ENCODE results near the gene AFAP1. TPM values are rescaled to one million over a fixed set of nuclear protein-coding genes. Genes with fewer than 3 reads are reported as not detected.

AFAP1 gene
- total and polyA plus RNA-seq, 12 donors, result 2.9 to 8.9 (median 5.8) TPM

DNA sequence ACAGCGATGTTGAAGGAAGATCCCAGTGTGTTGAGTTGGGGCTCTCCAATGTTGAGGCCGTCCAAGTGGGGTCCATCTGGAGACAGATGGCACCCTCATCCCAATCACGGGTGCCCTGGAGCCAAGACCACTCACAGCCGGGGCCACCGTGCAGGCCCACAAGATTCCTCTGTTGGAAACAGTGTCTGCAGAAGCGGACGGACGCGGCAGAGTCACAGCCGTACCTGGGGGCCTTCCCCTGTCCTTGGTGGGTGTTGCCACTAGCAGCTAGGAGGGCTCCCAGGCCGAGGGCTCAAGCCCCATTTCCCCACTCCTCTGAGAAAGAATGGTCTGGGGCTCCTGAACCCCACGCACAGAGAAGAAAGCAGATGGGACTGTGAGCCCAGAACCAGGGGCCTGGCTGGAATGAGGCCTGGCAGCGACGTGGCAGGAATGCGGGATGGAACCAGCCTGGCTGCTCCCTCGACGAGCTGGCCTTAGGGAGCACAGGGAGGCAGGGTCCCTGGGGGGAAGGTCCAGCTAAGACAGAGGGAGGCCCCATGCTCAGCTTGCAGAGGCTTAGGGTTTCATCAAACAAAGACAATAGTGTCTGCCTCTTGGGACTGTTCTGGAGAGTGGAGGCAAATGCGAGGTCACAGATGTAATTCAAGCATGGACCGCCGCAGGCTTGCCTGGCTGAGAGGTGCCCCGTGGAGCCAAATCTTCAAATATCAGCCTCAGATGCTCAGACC lies 228.9 kb downstream of the AFAP1 start:
- DNase-seq, result no peak
- H3K36me3 ChIP-seq, result no peaks in the 10 kb centered on the region
- H3K27ac ChIP-seq, result no peak overlapping the region
- H3K4me3 ChIP-seq, result no peak overlapping the region
- H3K27me3 ChIP-seq, result no peaks in the 10 kb centered on the region
- peaks cover 0 to 8% (median 0%) of the 10 kb centered on the region in 11 donors for H3K9me3 ChIP-seq
- 90 to 95% methylated on average over 21 of the region's 21 CpGs for WGBS, 2 donors
- no peak for ATAC-seq
- intact Hi-C loops (cut with DNase I), result loop anchor here in 4 of 10 donors (10.0 kb wide), 3 partner anchors 246 to 406 kb away; no protein-coding TSS in a partner anchor
- TF ChIP-seq, protein P1, sequence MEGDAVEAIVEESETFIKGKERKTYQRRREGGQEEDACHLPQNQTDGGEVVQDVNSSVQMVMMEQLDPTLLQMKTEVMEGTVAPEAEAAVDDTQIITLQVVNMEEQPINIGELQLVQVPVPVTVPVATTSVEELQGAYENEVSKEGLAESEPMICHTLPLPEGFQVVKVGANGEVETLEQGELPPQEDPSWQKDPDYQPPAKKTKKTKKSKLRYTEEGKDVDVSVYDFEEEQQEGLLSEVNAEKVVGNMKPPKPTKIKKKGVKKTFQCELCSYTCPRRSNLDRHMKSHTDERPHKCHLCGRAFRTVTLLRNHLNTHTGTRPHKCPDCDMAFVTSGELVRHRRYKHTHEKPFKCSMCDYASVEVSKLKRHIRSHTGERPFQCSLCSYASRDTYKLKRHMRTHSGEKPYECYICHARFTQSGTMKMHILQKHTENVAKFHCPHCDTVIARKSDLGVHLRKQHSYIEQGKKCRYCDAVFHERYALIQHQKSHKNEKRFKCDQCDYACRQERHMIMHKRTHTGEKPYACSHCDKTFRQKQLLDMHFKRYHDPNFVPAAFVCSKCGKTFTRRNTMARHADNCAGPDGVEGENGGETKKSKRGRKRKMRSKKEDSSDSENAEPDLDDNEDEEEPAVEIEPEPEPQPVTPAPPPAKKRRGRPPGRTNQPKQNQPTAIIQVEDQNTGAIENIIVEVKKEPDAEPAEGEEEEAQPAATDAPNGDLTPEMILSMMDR (IDR thresholded peaks at IDR 0.05), result no peak
- H3K4me1 ChIP-seq, result peaks cover 0 to under 1% (median 0%) of the 10 kb centered on the region in 9 donors

DNA sequence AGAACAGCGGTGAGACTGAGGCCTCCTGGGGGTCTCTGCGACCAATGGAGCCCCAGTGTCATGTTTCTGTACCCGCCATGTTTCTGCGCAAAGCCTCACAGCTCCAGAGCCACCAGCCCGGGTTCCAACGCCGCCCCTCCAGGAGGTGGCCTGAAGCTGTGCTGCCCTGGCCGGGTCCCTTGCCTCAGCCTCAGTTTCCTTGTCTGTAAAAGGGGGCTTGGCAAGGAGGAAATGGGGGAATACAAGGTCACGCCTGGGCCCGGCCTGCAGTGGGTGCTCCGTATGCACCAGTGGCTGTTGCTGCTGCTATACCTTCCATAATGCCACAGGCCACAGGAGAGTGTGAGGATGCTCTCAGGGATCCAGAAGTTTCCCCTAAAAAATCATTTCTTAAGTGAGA lies 229.5 kb downstream of the AFAP1 start:
- Histone ChIP-seq H3K4me1 (peaks cover 0 to 7% (median 0%) of the 10 kb centered on the region in 9 donors), H3K27ac (no peak overlapping the region), H3K4me3 (no peak overlapping the region), H3K27me3 (no peaks in the 10 kb centered on the region), H3K36me3 (no peaks in the 10 kb centered on the region), H3K9me3 (peaks cover 0 to 8% (median 0%) of the 10 kb centered on the region in 11 donors)
- 89 to 92% methylated on average over 11 of the region's 11 CpGs for WGBS, 2 donors
- TF ChIP-seq, protein P1 (IDR thresholded peaks at IDR 0.05), result no peak
- ATAC-seq, result no peak
- intact Hi-C loops (cut with DNase I), result loop anchor here in 4 of 10 donors (10.0 kb wide), 3 partner anchors 245 to 405 kb away; no protein-coding TSS in a partner anchor
- DNase-seq, result no peak

DNA sequence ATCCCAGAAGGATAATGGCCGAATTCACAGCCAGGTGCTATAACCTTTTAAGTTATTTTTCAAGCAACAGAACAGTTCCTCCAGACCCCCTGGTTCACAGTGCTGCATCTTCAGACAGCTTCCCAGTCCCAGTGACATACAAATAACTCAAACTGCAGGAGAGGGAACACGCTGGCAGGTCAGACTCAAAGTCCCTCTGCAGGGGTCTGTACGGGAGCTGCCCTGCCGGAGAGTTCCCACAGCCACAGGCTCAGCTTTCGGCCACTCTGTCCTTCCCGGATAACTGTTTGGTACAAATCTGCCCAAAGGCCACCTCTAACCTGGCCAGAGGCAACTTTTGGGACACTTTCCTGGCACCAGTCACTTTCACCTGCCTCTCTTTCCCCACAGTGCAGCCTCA lies 230.2 kb downstream of the AFAP1 start:
- no peaks in the 10 kb centered on the region for H3K36me3 ChIP-seq
- WGBS, 2 donors, result 94 to 95% methylated on average over 6 of the region's 6 CpGs
- TF ChIP-seq, protein P1 (IDR thresholded peaks at IDR 0.05), result no peak
- DNase-seq (no peak), ATAC-seq (no peak)
- H3K4me3 ChIP-seq, result no peak overlapping the region
- H3K9me3 ChIP-seq, result peaks cover 0 to 7% (median 0%) of the 10 kb centered on the region in 11 donors
- peaks cover 0 to 3% (median 0%) of the 10 kb centered on the region in 7 donors for H3K27me3 ChIP-seq
- intact Hi-C loops (cut with DNase I), result no loop called here
- H3K4me1 ChIP-seq, result peaks cover 0 to 8% (median 0%) of the 10 kb centered on the region in 9 donors
- H3K27ac ChIP-seq, result no peak overlapping the region

DNA sequence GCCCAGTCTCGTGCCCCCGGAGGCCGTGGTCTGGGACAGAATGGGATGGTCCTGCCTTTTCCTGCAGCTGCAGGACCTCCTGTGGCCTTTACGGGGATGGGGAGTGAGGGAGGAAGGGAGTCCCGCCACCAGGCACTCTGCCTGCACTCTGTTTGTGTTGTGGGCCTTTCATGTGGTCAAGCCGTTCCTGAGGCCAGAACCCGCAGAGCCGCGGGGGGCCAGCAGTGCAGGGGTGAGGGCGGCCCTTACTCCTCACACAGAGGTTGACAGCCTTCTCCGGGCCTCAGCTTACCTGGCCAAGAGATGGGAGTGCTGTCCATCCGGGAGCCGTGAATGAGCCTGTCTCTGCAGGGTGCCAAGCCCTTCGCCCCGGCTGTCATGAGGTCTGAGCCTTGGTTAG lies 230.7 kb downstream of the AFAP1 start:
- TF ChIP-seq, protein P1 (IDR thresholded peaks at IDR 0.05), result no peak
- ATAC-seq, result no peak

More for the DNA sequence above, 230.7 kb downstream of the AFAP1 start:
- H3K36me3 ChIP-seq, result no peaks in the 10 kb centered on the region
- WGBS, 2 donors, result 71 to 74% methylated on average over 15 of the region's 15 CpGs
- peaks cover 0 to 8% (median 0%) of the 10 kb centered on the region in 9 donors for H3K4me1 ChIP-seq
- peaks cover 0 to 3% (median 0%) of the 10 kb centered on the region in 11 donors for H3K9me3 ChIP-seq
- H3K27me3 ChIP-seq, result peaks cover 0 to 5% (median 0%) of the 10 kb centered on the region in 7 donors
- H3K27ac ChIP-seq, result no peak overlapping the region
- intact Hi-C loops (cut with DNase I), result no loop called here
- H3K4me3 ChIP-seq, result no peak overlapping the region
- no peak for DNase-seq

Other genes with a start within 250 kb of the AFAP1 start
- 10 to 100 TPM; 11.6 to 27.8 (median 17.7) TPM for gene ABLIM2, start 219.0 kb upstream of the AFAP1 start, total RNA-seq
- gene ABLIM2, start 219.0 kb upstream of the AFAP1 start, polyA plus RNA-seq, result 1 to 10 TPM; 7.2 to 9.1 TPM